Loucy (cell line): ENCODE measurements around the gene NEK5.

ENCODE experiments used
- H2AFZ ChIP-seq: fragments of 200-600 bp; sonication (generic); 2 replicates; pipeline ENCODE4 v1.6.0; 2016; ENCODE audit warnings: antibody characterized with exemption, mild to moderate bottlenecking, low read length, moderate library complexity
- H3F3A ChIP-seq: fragments of 200-600 bp; 2 replicates; pipeline ENCODE4 v1.6.0; 2016; ENCODE audit warnings: antibody characterized with exemption, low read depth, mild to moderate bottlenecking
- H3K27me3 ChIP-seq: fragments of 200-600 bp; sonication (generic); 2 replicates; pipeline ENCODE4 v1.6.1; 2014; ENCODE audit warnings: low read length, mild to moderate bottlenecking; ENCODE audit not compliant: insufficient read depth, poor library complexity, severe bottlenecking
- H3K36me3 ChIP-seq: fragments of 200-600 bp; sonication (generic); 2 replicates; pipeline ENCODE4 v1.6.1; 2016; ENCODE audit warnings: low read length; ENCODE audit not compliant: insufficient read depth
- H3K4me1 ChIP-seq: fragments of 200-600 bp; sonication (generic); 2 replicates; pipeline ENCODE4 v1.5.1; 2014; ENCODE audit warnings: low read length, mild to moderate bottlenecking; ENCODE audit not compliant: insufficient read depth, poor library complexity, severe bottlenecking
- H3K4me2 ChIP-seq: fragments of 200-600 bp; sonication (generic); 2 replicates; pipeline ENCODE4 v1.6.0; 2014; ENCODE audit warnings: antibody characterized with exemption, low read length, low read depth, mild to moderate bottlenecking; ENCODE audit not compliant: poor library complexity, severe bottlenecking
- H3K4me3 ChIP-seq: fragments of 200-600 bp; sonication (generic); 2 replicates; pipeline ENCODE4 v1.5.1; 2014; ENCODE audit warnings: low read length, mild to moderate bottlenecking, mixed read lengths; ENCODE audit not compliant: poor library complexity, severe bottlenecking
- H3K79me2 ChIP-seq: fragments of 200-600 bp; sonication (generic); 2 replicates; pipeline ENCODE4 v1.6.1; 2014; ENCODE audit warnings: low read length; ENCODE audit not compliant: insufficient read depth
- H3K9ac ChIP-seq: fragments of 200-600 bp; sonication (generic); 2 replicates; pipeline ENCODE4 v1.6.0; 2014; ENCODE audit warnings: mild to moderate bottlenecking, low read depth, low read length, moderate library complexity; ENCODE audit not compliant: poor library complexity, severe bottlenecking
- H3K9me2 ChIP-seq: fragments of 200-600 bp; sonication (generic); replicated peaks from 2 replicates; pipeline ENCODE4 v1.6.1; 2016; ENCODE audit warnings: low read depth, low read length, mixed read lengths
- H3K9me3 ChIP-seq: fragments of 200-600 bp; sonication (generic); 2 replicates; pipeline ENCODE4 v1.6.1; 2014; ENCODE audit warnings: mild to moderate bottlenecking, antibody characterized with exemption, low read length, low read depth; ENCODE audit not compliant: insufficient read depth
- H4K20me1 ChIP-seq: fragments of 200-600 bp; sonication (generic); 2 replicates; pipeline ENCODE4 v1.6.0; 2014; ENCODE audit warnings: antibody characterized with exemption, low read length, mild to moderate bottlenecking; ENCODE audit not compliant: insufficient read depth, poor library complexity, severe bottlenecking
- EZH2phosphoT487 ChIP-seq: fragments of 200-600 bp; IDR thresholded peaks from 2 replicates; pipeline ENCODE4 v1.6.1; 2018; ENCODE audit warnings: antibody characterized with exemption, mild to moderate bottlenecking, moderate library complexity, borderline replicate concordance
- TF ChIP-seq, protein P1 (sequence below): fragments of 200-600 bp; sonication (generic); conservative IDR thresholded peaks from 2 replicates; pipeline ENCODE4 v1.5.1; 2014; ENCODE audit warnings: mild to moderate bottlenecking, antibody characterized with exemption, low read length

NEK5 gene

DNA sequence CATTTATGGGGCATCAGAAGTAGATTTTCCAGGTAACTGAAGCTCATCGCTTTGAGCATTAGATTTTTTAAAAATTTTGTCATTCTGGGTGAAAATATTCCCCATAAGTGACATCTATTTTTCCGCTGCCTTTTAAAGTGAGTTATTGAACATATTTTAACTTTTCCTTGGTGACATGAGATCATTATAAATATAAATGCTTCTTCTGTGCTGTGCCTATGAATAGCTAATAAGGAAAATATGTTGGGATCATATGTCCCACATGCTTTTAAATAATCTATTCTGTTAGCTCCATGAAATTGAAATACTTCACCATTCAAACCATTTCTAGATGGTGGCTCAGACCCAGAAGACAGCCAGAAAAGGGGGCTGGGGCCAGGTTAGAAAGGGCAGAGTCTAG lies 131.7 kb downstream of the NEK5 start:
- no peaks in the 10 kb centered on the region for H4K20me1 ChIP-seq
- H3F3A ChIP-seq: no peaks in the 10 kb centered on the region
- no peaks in the 10 kb centered on the region for H3K9me3 ChIP-seq
- H3K9me2 ChIP-seq: no peaks in the 10 kb centered on the region
- no peak overlapping the region for H2AFZ ChIP-seq
- H3K9ac ChIP-seq: no peak overlapping the region
- H3K4me2 ChIP-seq: no peak overlapping the region
- H3K36me3 ChIP-seq: no peaks in the 10 kb centered on the region
- H3K79me2 ChIP-seq: no peaks in the 10 kb centered on the region
- H3K4me1 ChIP-seq: no peaks in the 10 kb centered on the region
- H3K27me3 ChIP-seq: no peaks in the 10 kb centered on the region
- no peak overlapping the region for H3K4me3 ChIP-seq
- TF ChIP-seq EZH2phosphoT487: no peak
- TF ChIP-seq, protein P1, sequence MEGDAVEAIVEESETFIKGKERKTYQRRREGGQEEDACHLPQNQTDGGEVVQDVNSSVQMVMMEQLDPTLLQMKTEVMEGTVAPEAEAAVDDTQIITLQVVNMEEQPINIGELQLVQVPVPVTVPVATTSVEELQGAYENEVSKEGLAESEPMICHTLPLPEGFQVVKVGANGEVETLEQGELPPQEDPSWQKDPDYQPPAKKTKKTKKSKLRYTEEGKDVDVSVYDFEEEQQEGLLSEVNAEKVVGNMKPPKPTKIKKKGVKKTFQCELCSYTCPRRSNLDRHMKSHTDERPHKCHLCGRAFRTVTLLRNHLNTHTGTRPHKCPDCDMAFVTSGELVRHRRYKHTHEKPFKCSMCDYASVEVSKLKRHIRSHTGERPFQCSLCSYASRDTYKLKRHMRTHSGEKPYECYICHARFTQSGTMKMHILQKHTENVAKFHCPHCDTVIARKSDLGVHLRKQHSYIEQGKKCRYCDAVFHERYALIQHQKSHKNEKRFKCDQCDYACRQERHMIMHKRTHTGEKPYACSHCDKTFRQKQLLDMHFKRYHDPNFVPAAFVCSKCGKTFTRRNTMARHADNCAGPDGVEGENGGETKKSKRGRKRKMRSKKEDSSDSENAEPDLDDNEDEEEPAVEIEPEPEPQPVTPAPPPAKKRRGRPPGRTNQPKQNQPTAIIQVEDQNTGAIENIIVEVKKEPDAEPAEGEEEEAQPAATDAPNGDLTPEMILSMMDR: no peak

GRCh38 chr13:51996641-51997040 lies 132.2 kb downstream of the NEK5 start:
- Histone ChIP-seq H3K9me2 (no peaks in the 10 kb centered on the region), H3K9ac (no peak overlapping the region), H3K9me3 (no peaks in the 10 kb centered on the region), H2AFZ (no peak overlapping the region), H3F3A (no peaks in the 10 kb centered on the region), H3K4me3 (no peak overlapping the region), H3K79me2 (no peaks in the 10 kb centered on the region), H3K4me1 (no peaks in the 10 kb centered on the region), H3K27me3 (no peaks in the 10 kb centered on the region), H3K36me3 (no peaks in the 10 kb centered on the region), H4K20me1 (no peaks in the 10 kb centered on the region), H3K4me2 (no peak overlapping the region)
- TF ChIP-seq EZH2phosphoT487: no peak
- TF ChIP-seq, protein P1: no peak

DNA sequence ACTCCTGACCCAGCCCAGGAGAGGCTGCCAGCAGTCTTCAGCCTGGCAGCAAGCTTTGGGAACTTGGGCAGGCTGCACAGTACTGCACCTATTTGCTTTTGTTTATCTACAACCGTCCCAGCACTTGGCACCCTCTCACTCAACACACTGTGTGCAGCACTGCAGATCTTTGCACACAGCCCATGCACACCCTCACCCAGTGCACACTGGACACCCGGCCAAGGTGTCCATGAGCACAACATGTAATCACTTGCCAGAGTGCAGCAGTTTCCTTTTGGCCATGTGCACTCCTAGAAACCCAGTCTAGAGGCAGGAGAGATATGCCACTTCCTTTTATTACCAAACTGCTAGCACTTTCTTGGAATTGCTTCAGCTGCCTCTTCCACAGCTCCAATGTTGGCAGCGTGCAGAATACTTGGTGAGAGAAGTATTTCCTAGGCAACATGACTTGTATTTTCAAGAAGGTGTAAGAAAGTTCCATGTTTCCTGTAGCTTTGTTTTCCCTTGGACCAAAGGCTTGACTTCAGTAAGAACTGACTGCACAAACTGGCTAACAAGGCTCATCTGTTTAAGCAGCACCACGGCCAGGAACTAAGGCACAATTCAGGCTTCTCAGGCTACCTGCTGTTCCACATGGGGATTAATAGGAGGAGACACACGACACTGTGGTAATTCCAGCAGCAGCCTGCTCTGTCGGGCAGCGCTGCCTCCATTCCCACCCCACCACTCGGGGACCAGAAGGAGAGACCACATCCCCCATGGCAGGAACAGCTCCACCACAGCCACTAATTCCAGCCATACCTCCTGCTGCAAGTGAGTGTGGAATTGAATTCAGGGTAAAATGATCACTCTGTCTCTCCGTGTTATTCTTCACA lies 133.0 kb downstream of the NEK5 start:
- Histone ChIP-seq H3K36me3 (no peaks in the 10 kb centered on the region), H3K4me3 (no peak overlapping the region), H4K20me1 (no peaks in the 10 kb centered on the region), H3K4me2 (no peak overlapping the region), H3K9me2 (no peaks in the 10 kb centered on the region), H3K4me1 (no peaks in the 10 kb centered on the region), H2AFZ (no peak overlapping the region; the same call in 1 of the 2 replicates), H3K27me3 (no peaks in the 10 kb centered on the region), H3K79me2 (no peaks in the 10 kb centered on the region), H3F3A (no peaks in the 10 kb centered on the region), H3K9ac (no peak overlapping the region), H3K9me3 (no peaks in the 10 kb centered on the region)
- TF ChIP-seq EZH2phosphoT487: no peak
- TF ChIP-seq, protein P1: no peak
